GM15510 (cell line): Measurements from ENCODE around the gene ZGPAT.

Experiments
- POLR2A ChIP-seq: IDR thresholded peaks from 3 replicates; pipeline ENCODE4 v1.6.1; 2011; ENCODE audit warnings: borderline replicate concordance; ENCODE audit not compliant: insufficient read length; ENCODE audit errors: extremely low read depth

ZGPAT gene

GRCh38 chr20:63672666-63673065, 35.2 kb upstream of the ZGPAT start:
- no peak for TF ChIP-seq POLR2A

GRCh38 chr20:63673951-63674350, 33.9 kb upstream of the ZGPAT start:
- no peak for TF ChIP-seq POLR2A

- TF ChIP-seq POLR2A, result no peak
Measured at GRCh38 chr20:63675681-63676368, 32.0 kb upstream of the ZGPAT start.

- TF ChIP-seq POLR2A, result no peak
Measured at GRCh38 chr20:63678071-63678470, 29.8 kb upstream of the ZGPAT start.

GRCh38 chr20:63678667-63679465, 29.0 kb upstream of the ZGPAT start:
- no peak for TF ChIP-seq POLR2A

DNA sequence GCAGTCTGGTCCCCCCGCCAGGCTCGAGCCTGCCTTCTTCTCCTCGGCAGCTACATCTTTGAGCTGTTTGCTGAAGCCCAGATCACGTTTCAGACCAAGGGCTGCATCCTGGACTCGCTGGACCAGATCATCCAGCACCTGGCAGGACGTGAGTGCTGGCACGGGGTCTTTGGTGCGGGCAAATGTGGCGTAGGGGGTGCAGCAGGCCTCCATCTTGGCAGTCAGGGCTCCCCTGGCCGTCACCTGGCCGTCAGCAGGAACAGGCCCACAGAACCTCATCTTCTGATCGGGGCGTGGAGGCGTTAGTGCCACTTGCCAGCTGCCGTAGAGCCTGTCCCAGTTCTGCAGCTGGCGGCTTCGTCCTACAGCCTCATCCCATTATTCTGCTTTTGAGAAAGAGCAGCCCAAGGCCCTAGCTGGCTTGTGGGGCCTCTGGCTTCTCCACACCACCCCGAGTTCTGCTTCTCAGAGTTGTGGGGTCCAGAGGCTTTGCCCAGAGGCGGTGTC, 28.0 kb upstream of the ZGPAT start:
- TF ChIP-seq POLR2A, result no peak

GRCh38 chr20:63680427-63680826, 27.4 kb upstream of the ZGPAT start:
- TF ChIP-seq POLR2A, result no peak

DNA sequence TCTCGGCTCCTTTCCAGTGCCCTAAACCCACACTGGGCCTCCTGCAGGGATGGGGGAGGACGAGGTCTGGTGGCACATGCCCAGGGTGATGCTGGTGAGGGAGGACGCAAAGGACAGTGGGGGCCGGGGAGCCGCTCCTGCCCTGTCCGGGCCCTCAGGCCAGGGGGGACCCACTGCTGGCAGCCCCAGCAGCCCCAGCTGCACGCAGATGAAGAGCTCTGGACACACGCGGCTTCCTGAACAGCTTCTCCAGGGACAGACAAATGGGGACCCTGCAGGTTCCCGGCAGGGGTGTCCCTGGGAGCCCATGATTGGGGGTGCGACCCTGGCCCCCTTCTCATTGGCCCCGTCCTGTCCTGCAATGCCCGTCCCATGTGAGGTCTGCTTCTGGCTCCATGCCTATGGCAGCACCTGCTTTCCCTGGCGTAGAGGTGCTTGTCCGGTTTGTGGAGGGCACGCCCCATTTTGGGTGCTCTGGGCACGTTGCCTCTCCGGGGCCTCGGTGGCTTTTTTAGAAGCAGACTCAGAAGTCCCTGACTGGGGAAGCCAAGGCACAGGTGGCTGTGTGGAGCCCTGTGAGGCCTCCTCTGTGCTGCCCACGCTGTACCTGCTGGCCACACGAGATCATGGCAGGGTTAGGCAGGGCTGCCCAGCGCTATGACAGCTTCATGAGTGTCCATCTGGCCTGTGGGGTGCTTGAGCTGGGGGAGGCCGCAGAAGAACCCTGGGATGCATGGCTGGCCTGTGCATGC, 26.8 kb upstream of the ZGPAT start:
- no peak for TF ChIP-seq POLR2A

DNA sequence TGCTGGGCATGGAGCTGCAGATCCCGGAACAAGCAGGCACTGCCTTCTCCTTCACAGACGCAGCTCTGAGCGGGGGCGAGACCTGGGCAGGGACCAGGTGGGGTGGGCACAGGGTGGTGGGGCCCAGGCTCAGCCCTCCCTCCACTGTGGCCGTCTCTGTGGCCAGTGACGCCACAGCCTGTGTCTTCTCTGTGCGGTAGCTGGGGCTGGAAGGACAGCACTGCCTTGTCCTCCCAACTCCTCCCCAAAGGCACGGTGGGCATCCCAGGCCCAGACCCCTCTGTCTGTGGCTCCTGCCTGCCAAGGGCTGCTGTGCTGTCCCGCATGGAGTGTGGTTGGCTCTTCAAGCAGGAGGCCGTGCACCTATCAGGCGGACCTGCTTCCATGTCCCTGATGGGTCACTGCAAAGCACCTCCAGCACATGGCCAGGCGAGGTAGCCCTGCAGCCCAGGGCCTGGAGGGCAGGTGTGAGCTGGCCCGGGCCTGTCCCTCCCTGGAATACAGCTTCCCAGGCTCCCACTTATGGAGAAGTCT, 26.2 kb upstream of the ZGPAT start:
- TF ChIP-seq POLR2A, result no peak

DNA sequence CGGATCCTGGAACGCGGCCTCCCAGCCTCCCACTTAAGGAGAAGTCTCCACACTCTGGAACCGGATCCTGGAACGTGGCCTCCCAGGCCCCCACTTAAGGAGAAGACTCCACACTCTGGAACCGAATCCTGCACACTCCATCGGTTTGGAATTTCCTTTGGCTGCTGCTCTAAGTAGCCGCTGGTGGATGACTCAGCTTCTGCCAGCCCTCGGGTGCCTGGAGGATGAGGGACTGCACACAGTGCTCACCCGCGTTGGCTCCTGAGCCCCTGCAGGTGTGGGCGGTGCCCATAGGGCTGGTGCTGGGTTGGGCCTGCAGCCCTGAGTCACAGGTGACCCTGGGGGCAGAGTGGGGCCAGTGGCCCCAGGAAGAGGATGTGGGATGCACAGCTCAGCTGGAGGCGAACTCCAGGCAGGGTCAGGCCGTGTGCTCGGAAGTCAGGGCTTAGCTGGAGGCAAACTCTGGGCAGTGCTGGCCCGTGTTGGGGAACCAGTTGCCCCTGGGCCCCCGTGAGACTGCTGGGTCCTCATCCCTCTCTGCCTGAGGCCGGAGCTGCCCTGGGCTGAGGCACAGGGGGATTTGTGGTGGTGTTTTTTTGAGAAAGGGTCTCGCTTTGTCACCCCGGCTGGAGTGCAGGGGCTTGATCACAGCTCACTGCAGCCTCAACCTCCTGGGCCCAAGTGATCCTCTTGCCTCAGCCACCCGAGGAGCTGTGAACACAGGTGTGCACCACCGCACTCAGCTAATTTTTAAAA, 25.3 kb upstream of the ZGPAT start:
- TF ChIP-seq POLR2A, result no peak

DNA sequence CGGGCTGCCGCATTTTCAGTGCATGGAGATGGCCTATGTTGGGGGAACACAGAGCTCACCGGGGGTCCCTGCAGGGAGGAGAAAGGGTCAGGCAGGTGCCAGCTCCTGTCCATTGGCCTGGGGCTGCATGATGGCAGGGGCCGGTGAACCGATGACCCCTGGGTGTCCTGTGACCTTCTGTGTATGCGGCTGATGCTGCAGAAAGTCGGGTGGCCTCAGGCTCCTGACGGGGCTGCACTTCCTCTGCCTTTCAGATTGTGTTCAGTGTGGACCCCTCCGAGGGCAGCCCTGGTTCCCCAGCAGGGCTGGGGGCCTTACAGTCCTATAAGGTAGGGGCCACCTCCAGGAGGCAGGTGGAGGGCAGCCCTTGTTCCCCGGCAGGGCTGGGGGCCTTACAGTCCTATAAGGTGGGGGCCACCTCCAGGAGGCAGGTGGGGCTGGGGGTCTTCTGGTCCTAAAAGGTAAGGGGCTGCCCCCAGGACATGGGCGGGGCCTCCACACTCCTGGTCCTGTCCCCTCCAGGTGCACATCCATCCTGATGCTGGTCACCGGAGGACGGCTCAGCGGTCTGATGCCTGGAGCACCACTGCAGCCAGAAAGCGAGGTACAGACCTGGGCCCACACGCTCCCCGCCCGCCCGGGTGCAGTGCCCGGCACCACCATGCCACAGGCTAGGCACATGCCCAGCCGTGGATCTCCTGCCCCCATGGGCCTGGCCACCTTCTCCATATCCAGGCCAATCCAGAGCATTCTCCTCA, 22.4 kb upstream of the ZGPAT start:
- no peak for TF ChIP-seq POLR2A

DNA sequence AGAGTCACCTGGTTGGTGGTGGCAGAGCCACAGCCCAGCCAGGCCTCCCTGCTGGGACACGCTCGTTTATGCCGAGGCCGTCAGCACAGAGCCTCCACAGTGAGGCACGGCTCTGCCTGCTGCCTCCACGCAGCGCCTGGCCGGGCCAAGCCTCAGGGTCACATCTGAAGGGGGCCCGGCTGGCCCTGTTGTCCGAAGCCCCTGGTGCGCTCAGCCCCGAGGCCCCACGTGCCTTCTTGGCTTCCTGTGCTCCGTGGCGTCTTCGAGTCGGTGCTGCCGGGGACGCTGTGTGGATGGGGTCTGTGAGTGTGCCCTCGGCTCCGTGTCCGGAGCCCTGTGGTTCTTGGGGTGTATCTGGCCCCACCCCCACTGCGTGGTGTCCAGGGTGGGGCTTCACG, 21.7 kb upstream of the ZGPAT start:
- TF ChIP-seq POLR2A, result no peak

DNA sequence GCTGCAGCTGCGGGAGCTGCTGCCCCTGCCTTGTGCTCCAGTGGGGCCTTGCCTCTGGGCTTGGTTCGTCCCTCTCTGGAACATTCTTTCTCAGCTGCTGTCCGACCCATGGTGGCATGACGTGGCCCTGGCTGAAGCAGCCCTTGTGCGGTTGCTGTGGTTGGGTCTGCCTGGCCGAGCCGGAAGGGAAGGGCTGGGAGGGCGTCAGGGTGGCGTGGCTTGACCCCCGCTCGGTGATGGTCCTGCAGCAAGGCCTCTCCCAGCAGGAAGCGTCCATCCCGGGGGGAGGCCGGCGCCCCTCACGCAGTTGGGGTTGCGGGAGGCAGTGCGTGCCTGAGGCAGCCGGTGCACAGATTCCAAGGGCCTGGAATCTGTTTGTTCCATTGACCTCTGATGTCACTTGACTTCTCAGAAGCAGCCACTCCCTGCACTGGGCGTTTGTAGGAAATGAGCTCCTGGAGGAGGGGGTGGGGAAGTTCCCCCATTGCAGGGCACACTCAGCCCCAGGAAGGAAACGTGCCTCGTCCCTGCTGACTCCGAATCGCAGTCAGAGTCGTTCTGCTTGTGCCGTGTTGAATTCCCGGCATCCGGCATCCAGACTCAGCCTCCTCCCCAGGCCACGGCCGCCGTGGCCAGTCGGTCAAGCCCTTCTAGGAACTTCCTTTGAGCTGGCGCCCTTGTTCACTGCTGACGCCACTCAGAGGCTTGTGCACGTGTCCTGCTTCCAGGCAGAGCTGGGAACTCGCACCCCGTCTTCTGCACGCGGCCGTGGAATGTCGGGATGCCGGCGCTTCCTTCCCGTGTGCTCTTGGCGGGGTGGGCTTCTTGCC, 21.1 kb upstream of the ZGPAT start:
- no peak for TF ChIP-seq POLR2A
